ENCODE results near the gene SNRPE.

GRCh38 chr1:203901581-203901980 lies 40.2 kb downstream of the SNRPE start:
- TF ChIP-seq CTCF (conservative IDR thresholded peaks at IDR 0.05 in 1 of 2, IDR thresholded peaks at IDR 0.05 in 1 of 2; ENCODE audit: extremely low read depth in 1 of 2, insufficient read depth in 1 of 2, low read depth in 1 of 2, low read length in 2 of 2): no peak
- no peak for TF ChIP-seq EZH2 (IDR thresholded peaks at IDR 0.05; ENCODE audit: borderline replicate concordance, low read length)

All from mammary epithelial cell (primary cell).